K562 (cell line): Measurements from ENCODE around the gene GPRIN1. TPM values are rescaled to one million over a fixed set of nuclear protein-coding genes. Genes with fewer than 3 reads are reported as not detected.

Experiments used
- BCOR ChIP-seq: fragments of 450-650 bp; IDR thresholded peaks from 2 replicates; pipeline ENCODE4 v1.6.1; 2016
- CREB3L1 ChIP-seq: fragments of 450-650 bp; IDR thresholded peaks from 2 replicates; pipeline ENCODE4 v1.6.1; 2014; ENCODE audit warnings: low read depth, mild to moderate bottlenecking, moderate library complexity, borderline replicate concordance
- CTCF ChIP-seq, 3 experiments: IDR thresholded peaks in 2 of 3; conservative IDR thresholded peaks in 1 of 3; 2 replicates each; pipeline ENCODE4 v1.5.1; 2011 to 2012; ENCODE audit warnings: low read length in 3 of 3, mild to moderate bottlenecking in 3 of 3, control low read depth in 2 of 3, improper control_type of control experiment in 1 of 3, inconsistent platforms in 1 of 3, low read depth in 1 of 3, mixed read lengths in 1 of 3, moderate library complexity in 1 of 3; ENCODE audit not compliant: insufficient read depth in 2 of 3
- GATAD2A ChIP-seq: fragments of 450-650 bp; IDR thresholded peaks from 2 replicates; pipeline ENCODE4 v1.6.1; 2017
- GTF2F1 ChIP-seq: IDR thresholded peaks from 2 replicates; pipeline ENCODE4 v1.6.1; 2011; ENCODE audit warnings: low read depth, low read length, improper control_type of control experiment
- HDAC2 ChIP-seq: fragments of 450-650 bp; IDR thresholded peaks from 2 replicates; pipeline ENCODE4 v1.6.1; 2016; ENCODE audit warnings: mild to moderate bottlenecking
- HDAC3 ChIP-seq: fragments of 450-650 bp; IDR thresholded peaks from 2 replicates; pipeline ENCODE4 v1.6.1; 2018; ENCODE audit warnings: borderline replicate concordance, mild to moderate bottlenecking, moderate library complexity; ENCODE audit not compliant: partially characterized antibody
- HIVEP1 ChIP-seq: fragments of 250-450 bp; sonication (Bioruptor Pico); IDR thresholded peaks from 2 replicates; pipeline ENCODE4 v1.4.0; 2020; ENCODE audit warnings: mild to moderate bottlenecking
- HMG20B ChIP-seq: fragments of 250-450 bp; sonication (Bioruptor Pico); IDR thresholded peaks from 2 replicates; pipeline ENCODE4 v1.5.0; 2021; ENCODE audit warnings: mild to moderate bottlenecking
- KLF13 ChIP-seq: fragments of 450-650 bp; IDR thresholded peaks from 2 replicates; pipeline ENCODE4 v1.6.1; 2016; ENCODE audit warnings: missing genetic modification characterization, low read depth, mild to moderate bottlenecking, missing compliant biosample characterization, moderate library complexity, borderline replicate concordance
- MTA3 ChIP-seq: fragments of 450-650 bp; formaldehyde crosslinking; IDR thresholded peaks from 2 replicates; pipeline ENCODE4 v1.6.1; 2017; ENCODE audit warnings: mild to moderate bottlenecking, borderline replicate concordance
- POLR2G ChIP-seq: fragments of 200-400 bp; formaldehyde crosslinking; IDR thresholded peaks from 2 replicates; pipeline ENCODE4 v1.6.1; 2017; ENCODE audit warnings: low read depth, mild to moderate bottlenecking, antibody characterized with exemption, low read length, moderate library complexity
- PPARD ChIP-seq: fragments of 250-450 bp; sonication (Bioruptor Pico); IDR thresholded peaks from 2 replicates; pipeline ENCODE4 v1.8.0; 2022; ENCODE audit warnings: inconsistent platforms, mild to moderate bottlenecking, moderate library complexity
- RAD51 ChIP-seq: fragments of 450-650 bp; IDR thresholded peaks from 2 replicates; pipeline ENCODE4 v1.7.1; 2016; ENCODE audit warnings: low read depth, mild to moderate bottlenecking, borderline replicate concordance
- SMARCA4 ChIP-seq: fragments of 450-650 bp; IDR thresholded peaks from 2 replicates; pipeline ENCODE4 v1.6.1; 2016
- SMC3 ChIP-seq: conservative IDR thresholded peaks from 2 replicates; pipeline ENCODE4 v1.6.1; 2011; ENCODE audit warnings: low read depth, low read length, improper control_type of control experiment; ENCODE audit not compliant: insufficient read depth
- TSC22D4 ChIP-seq: fragments of 450-650 bp; IDR thresholded peaks from 2 replicates; pipeline ENCODE4 v1.6.1; 2016; ENCODE audit warnings: missing genetic modification characterization, missing biosample characterization, control low read depth
- XRCC3 ChIP-seq: fragments of 450-650 bp; IDR thresholded peaks from 2 replicates; pipeline ENCODE4 v1.6.1; 2017; ENCODE audit warnings: mild to moderate bottlenecking, moderate library complexity
- ZFP36 ChIP-seq: fragments of 150-350 bp; IDR thresholded peaks from 2 replicates; pipeline ENCODE4 v1.6.1; 2018; ENCODE audit warnings: low read length, low read depth; ENCODE audit not compliant: partially characterized antibody
- ZNF347 ChIP-seq: fragments of 450-650 bp; formaldehyde crosslinking; IDR thresholded peaks from 2 replicates; pipeline ENCODE4 v1.4.0; 2020; ENCODE audit warnings: low read depth, mild to moderate bottlenecking, moderate library complexity
- ZNF408 ChIP-seq: fragments of 250-450 bp; sonication (Bioruptor Pico); IDR thresholded peaks from 2 replicates; pipeline ENCODE4 v1.4.0; 2020; ENCODE audit warnings: low read depth, mild to moderate bottlenecking, moderate library complexity
- polyA plus RNA-seq, 8 experiments: library from polyadenylated mRNA; depleted of rRNA in 4 of 8; stranded (reverse) in 5 of 8; unstranded in 3 of 8; fragments of >200 nt; fragmentation: Nextera tagmentation in 2 of 8; fragmentation: Illumina TruSeq in 1 of 8; extraction: Ambion mirVana in 2 of 8; extraction: Trizol in 1 of 8; gene quantifications; 2 replicates each; pipeline versions ENCODE4 v1.2.1 to v1.2.3, GENCODE V29; 2011 to 2014; ENCODE audit warnings: inconsistent platforms in 1 of 8, missing spikeins in 1 of 8
- total RNA-seq, 7 experiments: library from RNA; depleted of rRNA in 6 of 7; stranded (reverse); fragments of >200 nt in 6 of 7; fragmentation: Illumina TruSeq in 2 of 7; extraction: Trizol in 2 of 7; gene quantifications; 2 replicates each; pipeline versions ENCODE4 v1.2.1 to v1.2.3, GENCODE V29; 2011 to 2021; ENCODE audit warnings: low replicate concordance in 1 of 7
- TF ChIP-seq, protein P1 (sequence below): fragments of 250-450 bp; sonication (Bioruptor Pico); IDR thresholded peaks from 2 replicates; pipeline ENCODE4 v1.5.0; 2020; ENCODE audit warnings: mild to moderate bottlenecking, borderline replicate concordance
- TF ChIP-seq, protein P2 (sequence below): conservative IDR thresholded peaks from 2 replicates; pipeline ENCODE4 v1.6.1; 2011; ENCODE audit warnings: low read depth, mild to moderate bottlenecking, low read length; ENCODE audit not compliant: control insufficient read depth

The GPRIN1 gene
- total and polyA plus RNA-seq, 9 of the 15 experiments (the other 6 are each of a cell fraction or from before 2014, with no cell fraction given), result 0.15 to 11.6 (median 4.4) TPM

- TF ChIP-seq, protein P1, sequence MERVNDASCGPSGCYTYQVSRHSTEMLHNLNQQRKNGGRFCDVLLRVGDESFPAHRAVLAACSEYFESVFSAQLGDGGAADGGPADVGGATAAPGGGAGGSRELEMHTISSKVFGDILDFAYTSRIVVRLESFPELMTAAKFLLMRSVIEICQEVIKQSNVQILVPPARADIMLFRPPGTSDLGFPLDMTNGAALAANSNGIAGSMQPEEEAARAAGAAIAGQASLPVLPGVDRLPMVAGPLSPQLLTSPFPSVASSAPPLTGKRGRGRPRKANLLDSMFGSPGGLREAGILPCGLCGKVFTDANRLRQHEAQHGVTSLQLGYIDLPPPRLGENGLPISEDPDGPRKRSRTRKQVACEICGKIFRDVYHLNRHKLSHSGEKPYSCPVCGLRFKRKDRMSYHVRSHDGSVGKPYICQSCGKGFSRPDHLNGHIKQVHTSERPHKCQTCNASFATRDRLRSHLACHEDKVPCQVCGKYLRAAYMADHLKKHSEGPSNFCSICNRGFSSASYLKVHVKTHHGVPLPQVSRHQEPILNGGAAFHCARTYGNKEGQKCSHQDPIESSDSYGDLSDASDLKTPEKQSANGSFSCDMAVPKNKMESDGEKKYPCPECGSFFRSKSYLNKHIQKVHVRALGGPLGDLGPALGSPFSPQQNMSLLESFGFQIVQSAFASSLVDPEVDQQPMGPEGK (CRISPR knock-in tag), result no peak
- TF ChIP-seq MTA3 (no peak), SMARCA4 (no peak), RAD51 (no peak), HIVEP1 (CRISPR knock-in tag) (no peak), SMC3 (peak; percentile 16; the same call in 1 of the 2 replicates), ZNF347 (no peak), HMG20B (CRISPR knock-in tag) (no peak), XRCC3 (no peak), ZFP36 (no peak), KLF13 (tag) (no peak), POLR2G (peak; percentile 63), CREB3L1 (no peak), GATAD2A (0 out of 2 replicates have a peak, but pooled peaks have one; percentile 19), TSC22D4 (tag) (no peak), HDAC2 (peak; percentile 35; the same call in 1 of the 2 replicates), PPARD (CRISPR knock-in tag) (no peak), GTF2F1 (no peak), ZNF408 (no peak), CTCF (IDR thresholded peaks at IDR 0.05 in 2 of 3, conservative IDR thresholded peaks at IDR 0.05 in 1 of 3; ENCODE audit: insufficient read depth in 2 of 3, low read depth in 1 of 3, low read length in 3 of 3) (peak in 2 of 3 experiments; percentile 57 to 95; a peak in 5 of 6 replicates), HDAC3 (no peak), BCOR (peak; percentile 64)
- TF ChIP-seq, protein P2, sequence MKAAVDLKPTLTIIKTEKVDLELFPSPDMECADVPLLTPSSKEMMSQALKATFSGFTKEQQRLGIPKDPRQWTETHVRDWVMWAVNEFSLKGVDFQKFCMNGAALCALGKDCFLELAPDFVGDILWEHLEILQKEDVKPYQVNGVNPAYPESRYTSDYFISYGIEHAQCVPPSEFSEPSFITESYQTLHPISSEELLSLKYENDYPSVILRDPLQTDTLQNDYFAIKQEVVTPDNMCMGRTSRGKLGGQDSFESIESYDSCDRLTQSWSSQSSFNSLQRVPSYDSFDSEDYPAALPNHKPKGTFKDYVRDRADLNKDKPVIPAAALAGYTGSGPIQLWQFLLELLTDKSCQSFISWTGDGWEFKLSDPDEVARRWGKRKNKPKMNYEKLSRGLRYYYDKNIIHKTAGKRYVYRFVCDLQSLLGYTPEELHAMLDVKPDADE, result peak; percentile 62; the same call in 1 of the 2 replicates
Observed at GRCh38 chr5:176609724-176610434, at the start of gene GPRIN1 (continued).
